SU-DHL-6 (cell line): Measurements from ENCODE around the gene TRIM58.

ENCODE experiments used
- H2AFZ ChIP-seq: fragments of 200-600 bp; sonication (generic); 2 replicates; pipeline ENCODE4 v1.6.1; 2014; ENCODE audit warnings: low read depth, mild to moderate bottlenecking, moderate library complexity, mixed read lengths, antibody characterized with exemption, low read length; ENCODE audit not compliant: severe bottlenecking
- H3F3A ChIP-seq: fragments of 200-600 bp; shearing (Covaris generic); 2 replicates; pipeline ENCODE4 v1.6.0; 2016; ENCODE audit warnings: antibody characterized with exemption, mild to moderate bottlenecking; ENCODE audit not compliant: insufficient read depth
- H3K27ac ChIP-seq: fragments of 200-600 bp; sonication (generic); 2 replicates; pipeline ENCODE4 v1.5.1; 2016; ENCODE audit warnings: low read depth, mild to moderate bottlenecking, low read length, moderate library complexity, mixed read lengths
- H3K27me3 ChIP-seq: fragments of 200-600 bp; sonication (generic), shearing (Covaris generic); 2 replicates; pipeline ENCODE4 v1.6.0; 2014; ENCODE audit warnings: mild to moderate bottlenecking, low read length
- H3K36me3 ChIP-seq: fragments of 200-600 bp; sonication (generic); 2 replicates; pipeline ENCODE4 v1.6.1; 2014; ENCODE audit warnings: mild to moderate bottlenecking, low read length, mixed read lengths
- H3K4me2 ChIP-seq: fragments of 300-600, 200-600 bp; shearing (Covaris generic), sonication (generic); 2 replicates; pipeline ENCODE4 v1.6.0; 2014; ENCODE audit warnings: low read length, low read depth, mild to moderate bottlenecking; ENCODE audit not compliant: poor library complexity, severe bottlenecking
- H3K4me3 ChIP-seq: fragments of 200-600 bp; sonication (generic); 2 replicates; pipeline ENCODE4 v1.5.1; 2014; ENCODE audit warnings: antibody characterized with exemption, low read length, mild to moderate bottlenecking, mixed read lengths; ENCODE audit not compliant: insufficient read depth, poor library complexity, severe bottlenecking
- H3K79me2 ChIP-seq: fragments of 200-600 bp; sonication (generic); 2 replicates; pipeline ENCODE4 v1.6.1; 2014; ENCODE audit warnings: mild to moderate bottlenecking, low read length, moderate library complexity; ENCODE audit not compliant: insufficient read depth
- H3K9ac ChIP-seq: fragments of 200-600 bp; sonication (generic); 2 replicates; pipeline ENCODE4 v1.7.0; 2014; ENCODE audit warnings: mild to moderate bottlenecking, low read length
- H3K9me2 ChIP-seq: fragments of 200-600 bp; sonication (generic); replicated peaks from 2 replicates; pipeline ENCODE4 v1.6.1; 2014; ENCODE audit warnings: low read length; ENCODE audit not compliant: insufficient read depth
- H3K9me3 ChIP-seq: fragments of 200-600 bp; sonication (generic); 2 replicates; pipeline ENCODE4 v1.6.1; 2014; ENCODE audit warnings: low read length, mixed read lengths; ENCODE audit not compliant: insufficient read depth
- H4K20me1 ChIP-seq: fragments of 200-600 bp; sonication (generic); 2 replicates; pipeline ENCODE4 v1.6.1; 2014; ENCODE audit warnings: low read depth, mild to moderate bottlenecking, antibody characterized with exemption, low read length, moderate library complexity, mixed read lengths
- EZH2phosphoT487 ChIP-seq: fragments of 200-600 bp; sonication (generic), shearing (Covaris generic); conservative IDR thresholded peaks from 2 replicates; pipeline ENCODE4 v1.6.1; 2018; ENCODE audit warnings: mild to moderate bottlenecking, antibody characterized with exemption, low read length, moderate library complexity, mixed read lengths
- TF ChIP-seq, protein P1 (sequence below): fragments of 200-600 bp; sonication (generic); IDR thresholded peaks from one replicate; pipeline ENCODE4 v1.5.1; 2017; ENCODE audit warnings: antibody characterized with exemption, mild to moderate bottlenecking, low read length, moderate library complexity; ENCODE audit not compliant: insufficient read depth, poor library complexity, severe bottlenecking

The TRIM58 gene

GRCh38 chr1:247857069-247857984 is at the start of gene TRIM58:
Gene TRIM58, plus strand, starts transcription at chr1:247857187. Its CDS starts 60 bp downstream, at chr1:247857247.
- Histone ChIP-seq H3K4me3 (no peak within 1 kb of the TSS), H3K9me3 (no peaks in the 10 kb centered on the region), H4K20me1 (no peaks in the 10 kb centered on the region), H3K27ac (no peak within 1 kb of the TSS), H3K79me2 (no peaks in the 10 kb centered on the region), H3K27me3 (no peaks in the 10 kb centered on the region), H2AFZ (no peak within 1 kb of the TSS), H3F3A (no peaks in the 10 kb centered on the region), H3K9ac (no peak within 1 kb of the TSS), H3K9me2 (no peaks in the 10 kb centered on the region), H3K4me2 (no peak within 1 kb of the TSS), H3K36me3 (no peaks in the 10 kb centered on the region)
- TF ChIP-seq, protein P1, sequence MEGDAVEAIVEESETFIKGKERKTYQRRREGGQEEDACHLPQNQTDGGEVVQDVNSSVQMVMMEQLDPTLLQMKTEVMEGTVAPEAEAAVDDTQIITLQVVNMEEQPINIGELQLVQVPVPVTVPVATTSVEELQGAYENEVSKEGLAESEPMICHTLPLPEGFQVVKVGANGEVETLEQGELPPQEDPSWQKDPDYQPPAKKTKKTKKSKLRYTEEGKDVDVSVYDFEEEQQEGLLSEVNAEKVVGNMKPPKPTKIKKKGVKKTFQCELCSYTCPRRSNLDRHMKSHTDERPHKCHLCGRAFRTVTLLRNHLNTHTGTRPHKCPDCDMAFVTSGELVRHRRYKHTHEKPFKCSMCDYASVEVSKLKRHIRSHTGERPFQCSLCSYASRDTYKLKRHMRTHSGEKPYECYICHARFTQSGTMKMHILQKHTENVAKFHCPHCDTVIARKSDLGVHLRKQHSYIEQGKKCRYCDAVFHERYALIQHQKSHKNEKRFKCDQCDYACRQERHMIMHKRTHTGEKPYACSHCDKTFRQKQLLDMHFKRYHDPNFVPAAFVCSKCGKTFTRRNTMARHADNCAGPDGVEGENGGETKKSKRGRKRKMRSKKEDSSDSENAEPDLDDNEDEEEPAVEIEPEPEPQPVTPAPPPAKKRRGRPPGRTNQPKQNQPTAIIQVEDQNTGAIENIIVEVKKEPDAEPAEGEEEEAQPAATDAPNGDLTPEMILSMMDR: no peak
- no peak for TF ChIP-seq EZH2phosphoT487

GRCh38 chr1:247812637-247813036 is 44.4 kb upstream of the TRIM58 start:
- Histone ChIP-seq H3K4me2 (no peak overlapping the region), H4K20me1 (no peaks in the 10 kb centered on the region), H3K79me2 (no peaks in the 10 kb centered on the region), H3K27me3 (no peaks in the 10 kb centered on the region), H3K36me3 (no peaks in the 10 kb centered on the region), H3K9me3 (no peaks in the 10 kb centered on the region), H3K4me3 (no peak overlapping the region), H3K9me2 (no peaks in the 10 kb centered on the region), H3K27ac (no peak overlapping the region), H3F3A (no peaks in the 10 kb centered on the region), H3K9ac (no peak overlapping the region), H2AFZ (no peak overlapping the region)
- TF ChIP-seq EZH2phosphoT487: no peak
- TF ChIP-seq, protein P1: no peak

DNA sequence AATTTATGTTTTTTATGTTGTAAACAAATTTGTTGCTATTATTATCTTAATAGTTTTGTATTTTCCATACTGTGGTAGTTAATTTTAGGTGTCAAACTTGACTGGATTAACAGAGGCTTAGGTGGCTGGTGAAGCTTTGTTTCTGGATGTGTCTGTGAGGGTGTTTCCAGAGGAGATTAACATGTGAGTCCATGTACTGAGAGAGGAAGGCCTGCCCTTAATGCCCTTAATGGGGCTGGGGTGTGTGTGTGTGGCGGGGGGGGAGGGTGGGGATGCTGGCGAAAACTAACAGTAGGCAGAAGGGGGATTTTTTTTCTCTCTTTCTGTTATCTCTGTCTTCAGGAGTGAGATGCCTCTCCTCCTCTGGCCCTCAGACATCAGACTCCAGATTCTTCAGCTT is 34.9 kb upstream of the TRIM58 start:
- Histone ChIP-seq H3K79me2 (no peaks in the 10 kb centered on the region), H3K4me2 (no peak overlapping the region), H3K9ac (no peak overlapping the region), H3K4me3 (no peak overlapping the region), H3K27me3 (no peaks in the 10 kb centered on the region), H4K20me1 (no peaks in the 10 kb centered on the region), H3K9me2 (no peaks in the 10 kb centered on the region), H3F3A (no peaks in the 10 kb centered on the region), H3K27ac (no peak overlapping the region), H3K9me3 (no peaks in the 10 kb centered on the region), H2AFZ (no peak overlapping the region), H3K36me3 (no peaks in the 10 kb centered on the region)
- TF ChIP-seq, protein P1: no peak
- TF ChIP-seq EZH2phosphoT487: no peak
